ENCODE results near the gene ALDH5A1.
A peak's percentile ranks its signal among the peaks of the same experiment; 100 is the strongest.

The ALDH5A1 gene

GRCh38 chr6:24569811-24570210 lies 75.0 kb downstream of the ALDH5A1 start:
- DNase-seq (ENCODE audit: low spot score): no peak

DNA sequence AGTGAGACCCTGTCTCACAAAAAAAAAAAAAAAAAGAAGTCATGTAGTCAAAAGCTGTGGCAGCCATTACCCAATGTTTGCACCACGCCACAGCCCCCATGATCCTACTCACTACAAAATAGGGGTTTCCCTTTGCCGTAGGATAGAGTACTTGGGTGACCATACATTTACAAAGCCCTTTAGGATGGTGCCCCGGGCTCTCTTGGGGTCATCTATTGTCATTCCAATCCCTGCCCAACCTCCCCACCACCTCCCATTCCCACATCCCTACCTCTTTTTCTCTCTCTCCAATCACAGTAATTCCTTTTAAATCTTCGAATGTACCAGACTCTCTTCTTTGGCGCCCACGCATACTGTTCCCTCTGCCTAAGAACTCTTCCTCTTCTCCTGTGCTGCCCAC lies 76.6 kb downstream of the ALDH5A1 start:
- DNase-seq (ENCODE audit: low spot score): no peak

DNA sequence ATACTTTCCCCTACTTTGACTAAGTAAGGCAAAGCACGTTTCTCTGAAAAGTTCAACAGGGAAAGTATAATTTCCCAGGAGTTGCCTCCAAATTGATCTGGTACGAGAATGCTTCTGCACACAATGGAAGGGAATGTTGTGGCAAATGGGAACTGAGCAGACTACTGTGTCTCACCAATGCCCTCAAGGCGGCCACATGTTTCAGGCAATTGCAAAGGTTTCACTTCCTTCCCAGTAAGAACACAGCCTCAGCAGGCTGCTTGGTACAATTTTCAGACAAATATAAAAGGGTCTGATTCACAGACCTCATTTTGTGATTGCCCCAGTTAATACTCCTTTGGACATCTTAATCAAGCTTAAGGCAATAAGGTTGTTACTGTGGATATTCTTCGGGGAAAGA lies 80.0 kb downstream of the ALDH5A1 start:
- peak; percentile 63 for DNase-seq (ENCODE audit: low spot score)

- no peak for DNase-seq (ENCODE audit: low spot score)
Measured at GRCh38 chr6:24576447-24576846, 81.7 kb downstream of the ALDH5A1 start.

- peak; percentile 88 for DNase-seq (ENCODE audit: low spot score)
Measured at GRCh38 chr6:24581084-24581669, 86.4 kb downstream of the ALDH5A1 start.

GRCh38 chr6:24583463-24584381 lies 89.0 kb downstream of the ALDH5A1 start:
- peak; percentile 88 for DNase-seq (ENCODE audit: low spot score)

- DNase-seq (ENCODE audit: low spot score): no peak
Measured at GRCh38 chr6:24584382-24584720, 89.6 kb downstream of the ALDH5A1 start.

Data from NAMALWA (cell line).